Right ventricle myocardium inferior (tissue), 1 donor: Measurements from ENCODE around the gene KBTBD3. TPM values are rescaled to one million over a fixed set of nuclear protein-coding genes. Genes with fewer than 3 reads are reported as not detected.
"Not testable (repeated sequence)": the region's sequence is repeated elsewhere in the genome, so short reads cannot be mapped to it uniquely, and the experiment has no call there.

Experiments used
- ATAC-seq: fragments of 200-7000 bp; cut with Tn5 transposase; one replicate; pipeline ENCODE4 v1.9.1; 2020; ENCODE audit warnings: mild to moderate bottlenecking, moderate library complexity
- DNase-seq: peaks from one replicate; pipeline ENCODE4 v3.0.0; 2021; ENCODE audit errors: missing footprints
- intact Hi-C: fragments of 100-400 bp; cut with DNase I; formaldehyde crosslinking; loops from one replicate; pipeline ENCODE4 v1.11.0; 2022
- total RNA-seq: library from RNA; stranded (reverse); fragmentation: NEBNext Ultra II Directional; extraction: Animal tissue kit (Norgen Biotek cat#: 25700); gene quantifications from one replicate; pipeline ENCODE4 v1.2.1, GENCODE V29; 2021
- donor health status: DM: no; HTN: yes; CAD: no; lungs with severe emphysema.

KBTBD3 gene
- total RNA-seq, 1 donor from 2014 or later = 12.1 TPM

- intact Hi-C loops = no loop called here
- no peak for ATAC-seq
- DNase-seq = no peak
Measured at GRCh38 chr11:106070606-106071005, 6.5 kb downstream of the KBTBD3 start.

DNA sequence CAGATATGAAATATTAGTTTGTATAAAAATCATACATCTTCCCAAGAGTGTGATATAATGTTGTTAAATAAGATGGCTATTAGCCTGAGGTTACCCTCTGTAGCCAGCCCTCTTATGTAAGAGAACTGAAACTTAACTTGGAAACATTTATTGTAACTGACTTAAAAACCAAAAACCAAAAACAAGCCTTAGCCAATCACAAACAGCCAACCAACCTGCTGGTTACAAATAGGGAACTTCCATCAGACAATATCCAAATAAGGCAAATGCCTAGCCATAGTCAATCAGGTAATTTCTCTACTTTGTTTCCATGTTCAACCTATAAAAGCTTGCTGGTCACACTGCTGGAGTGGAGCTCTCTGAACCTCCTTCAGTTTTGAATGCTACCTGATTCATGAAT is 14.1 kb downstream of the KBTBD3 start:
- ATAC-seq (no peak), DNase-seq (no peak)
- intact Hi-C loops = no loop called here

DNA sequence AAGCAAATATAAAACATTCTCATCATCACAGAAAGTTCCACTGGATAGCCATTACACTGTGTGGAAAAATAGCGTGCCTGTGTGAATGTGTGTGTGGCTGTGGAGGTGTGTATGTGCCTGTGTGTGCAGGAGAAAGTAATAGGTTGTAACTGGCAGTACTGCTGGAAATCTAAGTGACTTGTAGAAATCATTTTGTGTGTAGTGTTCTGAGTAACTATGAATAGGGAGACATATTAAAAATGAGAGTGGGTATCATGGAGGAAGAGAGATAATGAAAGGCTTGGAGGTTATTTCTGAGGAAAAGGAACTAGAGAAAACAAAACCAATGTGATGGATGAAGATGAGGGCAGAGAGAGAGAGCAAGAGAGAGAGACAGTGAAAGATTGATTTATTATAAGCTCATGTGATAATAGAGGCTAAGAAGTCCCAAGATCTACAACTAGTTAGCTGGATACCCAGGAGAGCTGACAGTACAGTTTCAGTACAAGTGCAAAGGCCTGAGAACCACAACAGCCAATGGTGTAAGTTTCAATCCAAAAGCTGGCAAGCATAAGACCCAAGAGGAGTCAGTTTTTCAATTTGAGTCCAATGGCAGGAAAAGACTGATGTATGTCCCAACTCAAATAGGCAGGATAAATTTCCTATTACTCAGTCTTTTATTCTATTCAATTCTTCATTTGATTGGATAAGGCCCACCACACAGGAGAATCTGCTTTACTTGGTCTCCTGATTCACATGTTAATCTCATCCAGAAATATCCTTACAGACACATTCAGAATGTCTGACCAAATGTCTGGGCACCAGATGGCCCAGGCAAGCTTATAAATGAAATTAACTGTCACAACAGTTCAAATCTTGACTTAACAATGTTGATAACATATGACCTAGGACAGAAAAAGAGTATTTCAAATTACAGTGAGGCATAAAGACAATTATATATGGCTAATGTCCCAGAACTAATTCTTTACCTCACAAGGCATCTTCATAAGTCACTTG is 14.9 kb downstream of the KBTBD3 start:
- ATAC-seq (no peak), DNase-seq (no peak)
- intact Hi-C loops = no loop called here

DNA sequence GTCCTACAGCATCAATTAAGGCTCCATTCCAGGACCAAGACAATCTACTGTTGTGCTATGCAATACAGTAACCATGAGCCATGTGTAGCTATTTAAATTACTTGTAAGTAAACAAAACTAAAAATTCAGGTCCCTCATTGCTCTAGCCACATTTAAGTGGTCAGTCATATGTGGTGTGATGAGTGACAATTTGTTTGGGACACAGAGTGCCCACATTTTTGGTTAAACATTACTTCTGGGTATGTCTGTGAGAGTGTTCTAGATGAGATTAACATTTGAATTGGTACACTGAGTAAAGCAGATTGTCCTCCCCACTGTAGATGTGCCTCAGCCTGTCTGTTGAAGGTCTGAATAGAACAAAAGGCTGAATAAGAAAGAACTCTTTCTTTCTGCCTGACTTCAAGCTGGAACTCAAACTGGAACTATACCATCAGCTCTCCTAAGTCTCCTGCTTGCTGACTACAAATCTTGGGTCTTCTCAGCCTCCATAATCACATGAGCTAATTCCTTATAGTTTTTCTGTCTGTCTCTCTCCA is 15.8 kb downstream of the KBTBD3 start:
- DNase-seq (no peak), ATAC-seq (no peak)
- intact Hi-C loops = no loop called here

- intact Hi-C loops = no loop called here
Measured at GRCh38 chr11:106059617-106060016, 17.5 kb downstream of the KBTBD3 start.

DNA sequence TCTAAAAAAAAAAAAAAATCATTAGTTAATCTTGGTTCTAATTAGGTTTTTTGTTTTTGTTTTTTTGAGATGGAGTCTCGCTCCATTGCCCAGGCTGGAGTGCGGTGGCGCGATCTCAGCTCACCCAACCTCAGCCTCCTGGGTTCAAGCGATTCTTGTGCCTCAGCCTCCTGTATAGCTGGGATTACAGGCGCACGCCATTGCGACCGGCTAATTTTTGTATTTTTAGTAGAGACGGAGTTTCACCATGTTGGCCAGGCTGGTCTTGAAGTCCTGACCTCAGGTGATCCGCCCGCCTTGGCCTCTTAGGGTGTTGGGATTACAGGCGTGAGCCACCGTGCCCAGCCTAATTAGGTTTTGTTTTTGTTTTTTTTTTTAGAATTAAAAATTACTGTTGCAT is 18.8 kb downstream of the KBTBD3 start:
- ATAC-seq, intact Hi-C loops, DNase-seq: not testable (repeated sequence)

More at GRCh38 chr11:106059617-106060016, 17.5 kb downstream of the KBTBD3 start:
- no peak for ATAC-seq
- no peak for DNase-seq

DNA sequence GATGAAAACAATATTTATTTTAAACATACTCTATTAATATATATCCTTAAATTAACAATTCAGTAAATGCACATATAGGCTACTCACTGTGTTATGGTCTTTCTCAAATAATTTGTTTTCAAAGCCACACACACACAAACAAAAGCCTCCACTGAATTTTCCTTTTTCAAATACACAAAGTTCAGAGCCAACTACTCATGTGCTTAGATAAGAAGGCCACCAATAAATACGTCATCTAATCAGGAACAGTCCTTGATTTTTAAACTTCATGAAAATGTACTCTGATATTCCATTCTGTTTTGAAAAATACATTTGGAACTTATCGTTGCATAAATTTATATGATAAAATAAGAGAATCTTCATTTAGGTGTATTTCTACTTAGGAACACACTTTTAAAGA is 26.0 kb downstream of the KBTBD3 start:
- intact Hi-C loops = no loop called here
- ATAC-seq (no peak), DNase-seq (no peak)

- DNase-seq (no peak), ATAC-seq (no peak)
- intact Hi-C loops = no loop called here
Measured at GRCh38 chr11:106049727-106050476, 27.2 kb downstream of the KBTBD3 start.

DNA sequence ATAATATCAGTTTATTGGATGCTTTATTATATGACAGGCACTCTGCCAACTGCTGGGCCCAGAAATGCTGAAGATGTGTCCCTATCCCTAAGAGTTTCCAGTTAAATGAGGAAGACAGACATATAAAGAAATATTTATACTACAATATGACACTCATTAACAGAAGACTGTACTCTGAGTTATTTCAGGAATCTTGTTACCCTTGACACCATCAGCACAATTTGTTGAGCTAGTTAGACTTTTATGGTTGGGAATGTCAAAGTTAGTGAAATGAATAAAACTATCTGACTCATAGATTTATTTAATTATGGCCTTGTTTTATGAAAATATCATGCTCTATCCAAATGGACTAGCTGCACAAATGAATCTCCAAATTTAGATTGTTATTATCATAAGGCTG is 29.5 kb downstream of the KBTBD3 start:
- no peak for DNase-seq
- intact Hi-C loops = no loop called here
- ATAC-seq = no peak

DNA sequence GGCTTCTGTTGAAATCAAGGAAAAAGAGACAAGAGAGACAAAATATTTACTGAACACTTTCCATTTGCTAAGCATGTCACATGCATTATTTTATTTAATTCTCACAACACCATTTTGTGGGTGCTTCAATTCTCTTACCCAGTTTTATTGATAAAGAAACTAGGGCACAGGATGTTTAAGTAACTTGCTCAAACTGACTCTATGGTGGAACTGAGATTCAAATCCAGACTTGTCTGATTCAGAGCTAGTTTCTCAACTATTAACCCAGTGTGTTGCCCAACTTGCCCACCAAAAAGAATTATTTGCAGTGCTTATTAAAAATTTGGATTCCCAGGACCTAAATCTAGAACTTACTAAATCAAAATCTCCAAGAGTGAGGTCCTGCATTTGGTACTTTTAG is 33.6 kb downstream of the KBTBD3 start:
- ATAC-seq = no peak
- intact Hi-C loops = no loop called here
- no peak for DNase-seq

DNA sequence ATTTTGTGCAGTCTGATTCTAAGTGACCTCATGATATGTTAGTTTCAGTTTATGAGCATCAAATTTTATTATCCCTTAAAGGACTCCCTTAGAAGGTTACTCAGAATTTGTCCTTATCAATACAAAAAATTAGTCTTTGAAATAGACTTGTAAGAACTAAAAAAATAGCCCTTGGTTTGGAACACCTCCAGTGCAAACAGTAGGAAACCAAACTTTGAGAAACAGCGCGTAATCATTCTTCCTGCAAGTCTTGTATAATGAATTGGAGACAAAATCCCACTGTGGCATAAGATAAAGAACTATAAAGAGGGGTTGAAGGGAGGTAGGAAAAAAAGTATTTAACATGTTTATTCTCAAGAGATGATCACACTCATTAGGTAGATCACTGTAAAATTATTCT is 44.3 kb downstream of the KBTBD3 start:
- intact Hi-C loops = no loop called here
- ATAC-seq = no peak
- DNase-seq = no peak

DNA sequence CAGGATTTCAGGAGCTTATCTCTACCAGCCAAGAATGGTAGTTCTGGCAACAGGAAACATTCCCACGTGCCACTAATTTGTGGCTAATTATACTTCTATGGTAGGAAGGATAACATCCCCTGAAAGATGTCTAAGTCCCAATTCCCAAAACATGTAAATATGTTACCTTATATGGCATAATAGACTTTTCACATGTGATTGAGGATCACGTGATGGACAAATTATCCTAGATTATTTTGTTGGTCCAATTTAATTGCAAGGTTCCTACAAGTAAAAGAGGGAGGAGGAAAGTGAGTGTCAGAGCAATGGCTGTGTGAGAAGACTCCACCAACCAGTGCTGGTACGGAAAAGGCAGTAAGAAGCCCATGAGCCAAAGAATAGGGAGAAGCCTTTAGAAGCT is 45.2 kb downstream of the KBTBD3 start:
- intact Hi-C loops = no loop called here

GRCh38 chr11:106031202-106031810 is 45.8 kb downstream of the KBTBD3 start:
- intact Hi-C loops = no loop called here
- no peak for ATAC-seq
- DNase-seq = no peak

More for the DNA sequence above, 45.2 kb downstream of the KBTBD3 start:
- ATAC-seq (no peak), DNase-seq (no peak)

GRCh38 chr11:106030609-106031008 is 46.5 kb downstream of the KBTBD3 start:
- DNase-seq (no peak), ATAC-seq (no peak)
- intact Hi-C loops = no loop called here

DNA sequence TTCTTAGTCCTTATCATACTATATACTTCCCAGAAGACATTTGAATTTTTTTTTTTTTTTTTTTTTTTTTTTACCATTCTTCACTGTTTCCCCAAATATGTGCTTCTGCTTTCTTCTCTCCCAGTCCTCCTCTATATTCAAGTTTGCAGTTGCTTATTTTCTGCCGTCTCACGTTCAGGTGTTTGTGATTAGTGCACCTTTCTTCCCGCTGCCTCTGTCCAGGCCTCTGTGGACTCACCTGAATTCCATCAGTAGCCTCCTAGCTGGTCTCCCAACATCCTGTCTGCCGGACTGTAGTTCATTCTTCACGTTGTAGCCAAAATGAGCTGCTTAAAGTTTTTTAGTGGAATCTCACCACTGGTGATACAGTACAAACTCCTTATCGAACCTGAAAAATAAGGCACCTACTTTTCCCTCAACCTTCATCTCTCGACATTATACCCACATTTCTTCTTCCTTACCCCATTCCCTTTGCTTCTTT is 54.3 kb downstream of the KBTBD3 start:
- DNase-seq = no peak
- ATAC-seq = no peak
- intact Hi-C loops = loop anchor here (1.0 kb wide), 1 partner anchor 54 kb away; the partner anchor contains the start of genes AASDHPPT and KBTBD3

DNA sequence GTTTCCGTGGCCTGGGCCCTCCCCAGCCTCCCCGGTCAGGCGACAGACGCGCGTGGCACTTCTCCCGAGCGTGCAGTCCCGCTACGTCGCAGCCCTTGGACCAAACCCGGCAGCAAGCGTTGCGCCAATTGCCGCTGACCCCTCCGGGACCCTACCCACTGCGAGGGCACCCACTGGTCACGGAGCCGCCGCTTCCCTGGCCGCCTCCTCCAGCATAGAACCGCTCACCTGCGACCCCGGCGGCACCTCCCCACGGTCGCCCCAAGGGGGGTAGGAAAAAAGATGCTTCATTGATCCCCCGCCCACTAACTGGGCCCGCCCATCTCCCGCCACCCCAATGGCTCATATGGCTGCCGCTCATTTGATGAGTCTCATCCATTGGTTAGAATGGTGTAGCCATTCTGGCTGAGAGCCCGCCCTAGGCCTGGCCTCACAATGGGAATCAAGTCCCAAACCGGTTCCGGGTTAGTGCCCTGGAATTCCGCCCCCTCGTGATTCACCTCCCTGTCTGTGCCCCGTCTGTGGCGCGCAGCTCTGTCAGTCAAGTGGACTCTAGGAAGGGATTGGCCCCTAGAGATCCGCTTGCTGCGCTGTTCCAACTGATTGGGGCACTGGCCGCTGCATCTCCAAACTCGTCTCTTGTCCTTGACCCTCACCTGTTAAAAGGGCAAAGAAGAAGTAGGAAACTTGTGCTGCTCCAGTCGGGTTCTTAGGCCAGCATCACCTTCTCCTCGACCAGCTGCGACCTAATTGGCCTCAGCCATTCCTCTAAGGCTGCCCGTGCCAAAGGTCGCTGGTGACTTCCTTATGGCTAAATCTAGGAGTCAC is 55.0 kb downstream of the KBTBD3 start, which contains the start of gene MSANTD4:
Gene MSANTD4, minus strand, starts transcription at position 274 of the 828 bp plus-strand sequence. CDS start 11,323 bp downstream, outside the sequence.
- peak; percentile 99 for DNase-seq
- intact Hi-C loops = loop anchor here (1.0 kb wide), 1 partner anchor 55 kb away; the partner anchor contains the start of genes AASDHPPT and KBTBD3

GRCh38 chr11:106021181-106021966 is 55.8 kb downstream of the KBTBD3 start:
- intact Hi-C loops = no loop called here
- ATAC-seq = peak; percentile 0
- DNase-seq = no peak

More for the DNA sequence above, 55.0 kb downstream of the KBTBD3 start, which contains the start of gene MSANTD4:
- ATAC-seq = peak; percentile 99
